GM12874 (cell line): ENCODE results near the gene P2RY14.

Source experiments
- TF ChIP-seq, protein P1 (sequence below): IDR thresholded peaks from 2 replicates; pipeline ENCODE4 v1.5.1; 2011; ENCODE audit warnings: low read depth, mild to moderate bottlenecking, control low read depth, low read length, moderate library complexity; ENCODE audit not compliant: insufficient read depth

P2RY14 gene

DNA sequence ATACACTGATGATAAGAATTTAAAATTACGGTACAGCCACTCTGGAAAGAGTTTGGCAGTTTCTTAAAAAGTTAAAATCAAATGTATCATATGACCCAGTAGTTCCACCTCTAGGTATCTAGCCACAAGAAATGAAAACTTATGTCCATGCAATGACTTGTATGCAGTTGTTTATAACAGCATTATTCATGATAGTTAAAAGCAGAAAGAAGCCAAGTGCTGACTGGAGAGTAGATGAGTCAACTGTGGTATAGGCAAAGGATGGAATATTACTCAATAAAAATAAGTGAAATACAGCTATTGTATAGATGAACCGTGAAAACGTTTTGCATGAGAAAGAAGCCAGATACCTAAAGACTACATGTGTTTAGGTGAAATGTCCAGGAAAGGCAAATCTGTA, 23.4 kb upstream of the P2RY14 start:
- TF ChIP-seq, protein P1, sequence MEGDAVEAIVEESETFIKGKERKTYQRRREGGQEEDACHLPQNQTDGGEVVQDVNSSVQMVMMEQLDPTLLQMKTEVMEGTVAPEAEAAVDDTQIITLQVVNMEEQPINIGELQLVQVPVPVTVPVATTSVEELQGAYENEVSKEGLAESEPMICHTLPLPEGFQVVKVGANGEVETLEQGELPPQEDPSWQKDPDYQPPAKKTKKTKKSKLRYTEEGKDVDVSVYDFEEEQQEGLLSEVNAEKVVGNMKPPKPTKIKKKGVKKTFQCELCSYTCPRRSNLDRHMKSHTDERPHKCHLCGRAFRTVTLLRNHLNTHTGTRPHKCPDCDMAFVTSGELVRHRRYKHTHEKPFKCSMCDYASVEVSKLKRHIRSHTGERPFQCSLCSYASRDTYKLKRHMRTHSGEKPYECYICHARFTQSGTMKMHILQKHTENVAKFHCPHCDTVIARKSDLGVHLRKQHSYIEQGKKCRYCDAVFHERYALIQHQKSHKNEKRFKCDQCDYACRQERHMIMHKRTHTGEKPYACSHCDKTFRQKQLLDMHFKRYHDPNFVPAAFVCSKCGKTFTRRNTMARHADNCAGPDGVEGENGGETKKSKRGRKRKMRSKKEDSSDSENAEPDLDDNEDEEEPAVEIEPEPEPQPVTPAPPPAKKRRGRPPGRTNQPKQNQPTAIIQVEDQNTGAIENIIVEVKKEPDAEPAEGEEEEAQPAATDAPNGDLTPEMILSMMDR: no peak

DNA sequence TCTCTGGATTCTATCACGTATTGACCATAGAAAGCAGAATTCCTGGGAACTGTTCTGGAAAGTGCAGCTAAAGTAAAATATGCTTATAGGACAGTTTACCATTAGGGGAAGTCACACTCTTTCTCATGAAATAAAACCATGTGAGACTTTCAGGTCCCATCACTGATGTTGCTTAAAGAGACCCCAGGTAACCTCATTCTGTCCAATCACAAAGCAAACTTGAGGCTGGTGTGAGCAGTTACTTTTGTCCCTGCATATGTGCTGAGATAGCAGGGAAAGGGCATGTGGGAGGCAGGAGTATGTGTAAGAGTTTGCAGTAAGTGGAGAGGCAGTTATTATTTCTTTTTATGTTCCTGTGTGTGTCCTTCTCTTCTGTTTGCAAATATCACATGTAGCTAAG, 22.2 kb upstream of the P2RY14 start:
- TF ChIP-seq, protein P1: no peak

DNA sequence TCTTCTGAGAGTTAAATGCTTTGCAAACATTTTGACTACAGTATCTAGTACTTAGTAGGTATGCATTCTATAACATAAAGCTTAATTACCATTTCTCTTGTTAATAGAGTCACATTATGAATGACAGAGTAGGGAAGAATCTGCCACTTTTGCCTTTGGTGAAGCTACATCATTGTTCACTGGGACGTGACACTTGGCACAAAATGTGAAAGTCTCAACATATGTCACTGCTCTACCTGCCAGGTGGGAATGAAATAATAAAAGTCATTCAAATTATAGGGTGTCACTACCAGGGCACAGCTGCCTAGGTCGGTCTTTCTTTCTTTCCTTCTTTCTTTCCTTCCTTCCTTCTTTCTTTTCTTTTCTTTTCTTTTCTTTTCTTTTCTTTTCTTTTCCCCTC, 20.7 kb upstream of the P2RY14 start:
- TF ChIP-seq, protein P1: no peak

DNA sequence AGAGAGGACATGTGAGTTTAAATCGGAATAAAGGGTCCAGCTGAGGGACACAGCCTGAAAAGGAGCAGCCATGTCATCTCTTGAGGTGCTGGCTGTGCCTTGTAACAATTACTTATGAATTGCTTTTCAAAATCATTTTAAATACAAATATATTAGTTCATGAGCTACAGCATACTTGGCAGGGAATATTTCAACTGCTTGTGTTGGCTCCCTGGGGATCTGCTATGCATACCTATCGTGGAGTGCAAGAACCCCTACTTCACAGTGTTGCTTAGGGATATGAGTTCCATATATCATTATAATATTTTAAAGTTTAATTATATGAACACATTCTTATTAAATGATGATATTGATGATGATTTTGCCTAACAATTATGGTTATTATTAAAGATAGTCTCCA, 19.1 kb upstream of the P2RY14 start:
- TF ChIP-seq, protein P1: no peak

DNA sequence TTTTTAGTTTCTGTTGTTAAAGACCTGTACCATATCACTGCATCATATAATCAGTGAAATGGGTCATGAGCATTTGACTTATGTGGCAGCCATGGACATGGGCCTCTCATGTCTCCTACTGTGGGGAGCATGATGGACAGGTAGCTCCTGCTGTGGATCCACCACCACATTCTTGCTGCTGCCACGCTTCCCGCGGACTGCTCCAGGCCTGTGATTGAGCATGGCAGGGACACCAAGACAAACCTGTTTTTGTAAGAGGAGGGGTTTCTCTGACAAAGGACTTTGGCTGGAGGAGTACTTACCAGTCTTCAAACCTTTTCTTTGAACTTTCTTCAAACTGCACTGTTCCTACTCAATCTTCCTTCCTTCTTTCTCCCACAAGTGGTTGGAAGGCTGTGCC, 17.9 kb upstream of the P2RY14 start:
- TF ChIP-seq, protein P1: no peak

DNA sequence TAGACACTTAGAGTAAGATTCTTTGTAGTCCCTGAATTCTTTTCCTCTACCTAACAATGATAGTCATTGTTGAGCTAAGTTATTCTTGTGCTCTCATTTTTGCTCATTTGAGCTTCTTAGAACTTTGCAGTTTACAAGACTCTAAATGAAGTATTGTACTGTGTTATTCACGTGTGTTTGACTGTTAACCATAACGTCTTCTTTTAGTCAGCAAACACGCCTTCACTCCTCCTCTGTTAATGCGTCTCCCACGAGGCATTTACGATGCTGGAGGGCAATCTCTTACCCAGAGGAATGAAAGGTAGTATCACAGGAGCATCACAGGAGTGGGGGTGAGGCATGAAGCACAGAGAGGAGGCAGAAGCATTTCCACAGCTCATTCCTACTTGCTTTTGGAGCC, 14.8 kb upstream of the P2RY14 start:
- TF ChIP-seq, protein P1: no peak

DNA sequence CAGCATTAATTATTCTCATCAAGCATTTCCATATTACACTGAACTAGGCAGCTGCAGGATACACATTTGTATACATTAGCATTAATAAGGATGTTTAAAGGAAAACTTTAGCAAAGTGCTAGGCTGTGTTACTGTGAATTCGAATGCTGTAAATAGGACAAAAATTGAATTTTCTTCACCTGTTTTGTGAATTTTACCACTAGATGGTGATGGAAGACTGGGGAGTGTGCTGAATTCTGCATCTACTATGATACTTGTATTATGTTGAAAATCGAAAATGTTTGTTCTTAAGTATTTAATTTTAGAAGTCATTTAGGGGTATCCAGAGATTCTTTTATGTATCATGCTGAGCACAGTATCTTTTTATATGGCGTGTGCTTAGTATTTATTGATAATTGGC, 12.3 kb upstream of the P2RY14 start:
- TF ChIP-seq, protein P1: 0 out of 2 replicates have a peak, but pooled peaks have one; percentile 22

DNA sequence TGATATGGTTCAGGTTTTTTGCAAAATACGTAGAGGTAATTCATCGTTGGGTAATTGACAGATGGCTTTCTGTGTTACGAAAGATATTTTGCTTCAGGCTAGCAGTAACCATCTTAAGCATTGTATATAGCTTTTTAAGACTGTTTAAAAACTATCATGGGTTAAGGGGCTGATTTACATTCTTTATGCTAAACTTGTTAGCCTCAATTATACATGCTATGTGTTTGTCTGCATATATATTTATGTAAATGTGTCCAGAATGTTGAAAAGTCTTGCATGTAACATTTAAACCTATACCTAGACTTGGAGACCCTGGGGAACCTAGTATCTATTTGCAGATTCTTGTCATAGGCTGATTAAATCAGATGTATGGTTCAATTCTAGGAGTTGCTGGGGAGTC, 11.1 kb upstream of the P2RY14 start:
- TF ChIP-seq, protein P1: no peak
